Endothelial cell of hepatic sinusoid (primary cell): ENCODE data around the gene ID3.

Experiments
- in situ Hi-C: cut with HindIII; loops from 2 replicates; pipeline ENCODE4 v1.10.0; 2017; ENCODE audit warnings: low sequenced_read_pairs

Gene ID3

DNA sequence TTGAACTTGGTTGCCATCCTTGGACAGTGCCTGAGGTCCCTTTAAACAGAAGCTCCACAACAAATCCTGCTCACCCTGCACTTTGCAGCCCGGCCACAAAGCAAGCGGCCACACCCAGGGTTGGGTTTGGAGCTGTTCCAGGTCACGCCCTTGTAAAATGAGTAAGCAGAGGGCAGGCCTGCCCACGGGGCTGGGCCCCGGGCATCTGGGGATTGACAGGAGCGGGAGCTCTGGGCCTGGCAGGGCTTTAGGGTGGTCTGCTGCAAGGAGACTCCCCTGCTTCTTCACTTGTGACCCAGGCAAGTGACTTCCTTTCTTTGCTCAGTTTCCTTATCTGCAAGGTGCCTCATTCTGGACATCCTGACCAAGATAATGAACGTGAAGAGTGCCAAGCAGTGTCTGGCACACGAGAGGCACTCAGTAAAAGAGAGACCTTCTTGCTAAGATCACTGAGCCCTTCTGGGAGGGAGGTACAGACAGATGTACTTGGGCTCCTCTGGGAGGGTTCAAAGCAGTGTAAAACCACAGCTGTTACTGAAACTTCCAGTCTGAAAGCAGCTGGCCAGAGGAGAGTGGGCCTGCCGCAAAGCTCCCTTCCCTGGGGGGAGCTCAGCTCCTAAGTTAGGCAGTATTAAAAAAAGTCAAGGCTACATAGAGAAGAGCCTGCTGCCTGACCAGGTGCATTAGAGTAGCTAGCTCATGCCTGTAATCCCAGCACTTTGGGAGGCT lies 30.9 kb downstream of the ID3 start:
- in situ Hi-C loops, result no loop called here

- in situ Hi-C loops, result no loop called here
Measured at GRCh38 chr1:23527900-23528249, 31.4 kb downstream of the ID3 start.

DNA sequence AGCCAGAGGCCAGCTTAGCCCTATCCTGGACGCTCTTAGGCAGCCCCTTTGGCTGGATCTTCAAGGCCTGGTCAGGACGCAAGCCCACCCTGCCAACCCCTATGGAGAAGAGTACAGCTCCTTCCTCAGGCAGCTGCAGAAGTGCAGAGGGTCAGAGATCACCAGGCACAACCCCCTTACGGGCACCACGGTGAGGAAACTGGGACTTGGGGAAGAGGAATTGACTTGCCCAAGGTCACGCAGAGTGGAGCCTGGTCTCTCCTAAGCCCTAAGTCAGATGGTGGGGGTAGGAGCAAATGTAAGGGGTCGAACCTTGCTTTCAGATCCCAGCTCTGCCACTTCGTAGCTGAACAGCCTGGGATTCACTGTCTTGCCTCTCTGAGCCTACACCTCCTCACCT lies 31.9 kb downstream of the ID3 start:
- in situ Hi-C loops, result no loop called here

DNA sequence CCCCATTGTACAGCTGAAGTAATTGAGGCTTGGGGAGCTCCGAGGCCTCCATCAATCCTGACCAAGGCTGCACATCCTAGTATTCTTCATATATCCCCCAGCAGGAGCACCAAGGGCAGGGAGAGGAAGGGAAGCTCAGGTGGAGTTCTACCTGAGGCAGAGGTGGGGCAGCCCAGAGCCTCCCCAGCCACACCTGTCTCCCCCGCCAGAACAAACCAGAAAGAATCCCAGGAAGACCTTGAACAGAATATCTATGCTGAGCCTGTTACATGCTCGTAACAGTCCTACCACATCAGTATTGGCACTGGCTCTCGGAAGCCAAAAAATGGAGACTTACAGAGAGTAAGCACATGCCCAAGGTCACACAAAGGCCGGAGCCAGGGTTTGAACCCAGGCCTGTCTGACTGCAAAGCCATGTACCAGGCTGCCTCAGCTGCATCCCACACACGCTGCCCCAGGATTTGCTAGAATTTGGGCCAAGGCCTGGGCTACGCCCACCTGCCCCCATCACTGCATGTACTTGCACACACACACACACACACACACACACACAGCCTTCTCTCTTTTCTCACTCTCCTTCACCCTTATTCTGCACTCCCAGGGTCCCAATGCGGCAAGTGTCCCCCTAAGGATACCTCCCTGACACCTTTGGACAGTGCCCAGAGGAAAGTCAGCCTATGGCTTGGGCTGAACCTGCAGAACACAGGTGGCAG lies 32.8 kb downstream of the ID3 start:
- in situ Hi-C loops, result no loop called here

DNA sequence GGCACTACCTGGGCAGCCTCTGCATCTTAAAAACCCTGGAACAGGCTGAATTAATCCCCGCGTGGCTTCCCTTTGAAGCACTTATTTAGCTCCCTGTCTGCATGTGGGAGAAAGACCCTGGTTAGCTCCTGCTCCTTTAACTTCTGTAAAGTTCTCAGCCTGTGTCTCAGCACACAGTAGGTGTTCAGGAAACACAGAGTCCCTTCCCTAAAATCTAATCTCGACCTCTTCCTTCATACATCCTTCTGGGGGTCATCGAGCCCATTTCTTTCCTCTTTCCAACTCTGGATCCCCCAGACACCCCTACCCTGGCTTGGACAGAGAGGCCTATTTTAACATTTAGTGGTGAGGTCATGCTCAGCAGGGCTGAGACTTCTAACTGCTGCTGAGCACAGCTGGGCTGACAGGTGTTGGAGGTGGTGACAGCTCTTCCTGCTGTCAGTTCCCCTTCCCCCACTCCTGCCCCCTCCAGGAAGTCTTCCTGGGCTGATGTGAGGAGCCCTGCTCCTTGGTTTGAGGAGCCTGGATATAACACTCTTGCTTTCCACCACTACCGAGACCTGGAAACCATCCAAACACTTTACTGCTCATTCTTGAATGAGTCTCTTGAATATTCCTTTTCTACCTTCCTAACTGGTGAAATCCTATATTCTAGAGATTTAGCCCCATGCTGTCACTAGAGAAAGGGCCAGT lies 33.6 kb downstream of the ID3 start:
- in situ Hi-C loops, result no loop called here

- in situ Hi-C loops, result no loop called here
Measured at GRCh38 chr1:23524716-23525401, 34.4 kb downstream of the ID3 start.

DNA sequence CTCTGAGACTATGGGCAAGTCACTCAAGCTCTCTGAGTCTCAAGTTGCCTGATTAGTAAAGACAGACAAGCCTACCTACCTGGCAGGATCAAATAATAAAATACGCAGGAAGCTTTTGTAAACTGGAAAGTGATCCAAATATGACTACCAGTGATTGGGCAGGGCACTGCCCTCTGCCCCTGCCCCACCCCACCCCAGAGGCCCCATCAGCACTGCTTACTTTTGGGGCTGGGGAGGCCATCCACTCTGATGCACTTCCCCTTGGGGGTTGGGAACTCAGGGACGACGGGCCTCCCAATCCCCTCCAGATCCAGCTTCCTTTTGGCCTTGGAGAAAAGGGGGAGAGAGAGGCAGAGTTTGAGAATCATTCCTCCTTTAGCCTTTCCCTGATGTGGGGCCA lies 35.1 kb downstream of the ID3 start:
- in situ Hi-C loops, result no loop called here

GRCh38 chr1:23522244-23522982 lies 36.9 kb downstream of the ID3 start:
- in situ Hi-C loops, result no loop called here

DNA sequence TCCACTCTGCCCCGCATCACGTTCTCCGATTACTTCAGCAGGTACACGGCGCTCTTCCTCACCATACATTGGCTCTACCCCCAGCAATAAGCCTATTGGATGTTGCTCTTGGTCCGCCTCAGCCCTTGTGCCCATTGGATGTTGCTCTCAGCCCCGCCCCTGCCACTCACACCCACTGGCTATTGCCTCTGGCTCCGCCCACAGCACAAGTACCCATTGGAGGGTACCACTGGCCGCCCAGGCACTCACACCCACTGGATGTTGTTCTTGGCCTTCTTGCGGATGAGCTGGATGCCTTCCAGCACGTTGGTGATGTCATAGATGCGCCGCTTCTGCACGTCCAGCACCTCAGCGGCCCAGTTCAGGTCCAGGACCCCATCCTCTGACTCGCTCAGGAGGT lies 37.7 kb downstream of the ID3 start:
- in situ Hi-C loops, result no loop called here

DNA sequence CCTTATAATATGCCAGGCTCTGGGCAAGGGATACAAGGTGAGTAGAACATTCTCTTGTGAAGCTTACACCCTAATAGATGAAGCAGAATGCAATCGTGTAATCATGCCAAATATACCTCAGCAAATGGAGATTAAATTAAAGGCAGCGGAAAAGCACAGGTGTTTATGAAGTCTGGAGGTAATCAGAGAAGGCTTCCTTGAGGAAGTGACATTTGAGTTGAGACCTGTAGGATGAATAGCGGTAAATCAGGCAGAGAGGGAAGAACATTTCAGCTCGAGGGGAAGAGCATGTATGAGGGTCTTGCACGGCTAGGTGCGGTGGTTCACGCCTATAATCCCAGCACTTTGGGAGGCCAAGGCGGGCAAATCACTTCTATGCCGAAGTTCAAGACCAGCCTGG lies 41.7 kb downstream of the ID3 start:
- in situ Hi-C loops, result no loop called here

GRCh38 chr1:23515905-23516304 lies 43.4 kb downstream of the ID3 start:
- in situ Hi-C loops, result no loop called here

- in situ Hi-C loops, result no loop called here
Measured at GRCh38 chr1:23514111-23514679, 45.1 kb downstream of the ID3 start.

DNA sequence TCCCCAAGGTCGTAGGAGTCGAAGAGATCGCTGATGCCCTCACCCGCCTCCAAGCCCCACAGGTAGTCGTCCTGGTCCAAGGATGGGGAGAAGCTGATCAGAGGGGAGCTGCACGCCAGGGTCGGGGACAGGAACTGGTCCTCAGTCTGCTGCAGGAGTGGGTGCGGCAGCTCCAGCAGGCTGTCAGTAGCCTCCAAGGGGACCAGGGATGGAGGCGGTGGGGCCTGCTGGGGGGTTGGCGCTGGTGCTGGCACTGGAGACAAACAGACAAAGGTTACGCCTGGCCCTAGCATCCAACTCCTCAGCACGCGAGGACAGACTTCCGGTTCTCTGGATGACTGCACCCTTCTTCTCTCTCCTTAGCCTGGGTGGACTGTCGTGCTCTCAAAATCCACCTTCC lies 49.4 kb downstream of the ID3 start:
- in situ Hi-C loops, result no loop called here
